GM19463 (cell line): ENCODE data around the gene ENTR1.

ENCODE experiments used
- ATAC-seq: cut with Tn5 transposase; IDR thresholded peaks from one replicate; pipeline ENCODE4 v1.9.1; 2021; ENCODE audit warnings: mild to moderate bottlenecking, moderate library complexity; ENCODE audit not compliant: unreplicated experiment

Gene ENTR1

DNA sequence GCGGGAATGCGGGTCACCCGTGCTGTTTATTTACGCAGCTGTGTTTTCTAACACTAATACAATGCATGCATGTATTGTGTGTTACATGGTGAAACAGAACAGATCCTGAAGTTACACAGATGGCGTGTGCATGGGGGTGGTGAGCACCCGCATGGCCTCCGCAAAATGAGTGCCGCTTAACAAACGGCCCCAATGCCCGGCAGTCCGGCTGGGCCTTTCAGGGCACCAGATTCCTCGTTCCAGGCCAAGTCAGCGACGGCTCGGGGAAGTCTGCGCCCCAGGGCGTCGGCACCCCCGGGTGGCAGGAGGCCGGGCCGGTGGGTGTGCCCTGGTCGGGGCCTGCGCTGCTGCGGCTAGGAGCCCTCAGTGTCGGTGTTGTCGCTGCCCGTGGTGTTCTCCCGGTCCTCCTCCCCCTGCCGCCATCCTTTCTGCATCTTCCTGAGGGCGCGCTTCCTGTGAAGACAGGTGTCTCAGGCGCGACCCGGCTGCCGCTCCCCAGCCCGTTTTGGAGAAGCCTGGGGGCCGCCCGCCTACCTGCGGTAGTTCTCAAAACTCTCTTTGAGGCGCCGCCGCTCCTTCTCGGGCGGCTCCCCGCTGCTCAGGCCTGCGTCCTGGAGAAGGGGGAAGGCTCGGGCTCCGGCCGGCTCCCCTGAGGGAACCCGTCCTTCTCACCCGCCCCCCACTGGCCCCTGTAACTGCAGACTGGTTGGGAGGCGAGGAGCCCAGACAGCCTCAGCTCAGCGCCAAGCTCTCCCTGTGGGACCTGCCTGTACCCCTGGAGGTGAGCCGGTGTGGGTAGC lies 46.3 kb downstream of the ENTR1 start:
- ATAC-seq = no peak

GRCh38 chr9:136363106-136363948 lies 47.1 kb downstream of the ENTR1 start, which contains the start of gene DNLZ:
Gene DNLZ, minus strand, starts transcription at chr9:136363744. Its CDS starts 30 bp downstream, at chr9:136363714.
- ATAC-seq = peak; percentile 83

DNA sequence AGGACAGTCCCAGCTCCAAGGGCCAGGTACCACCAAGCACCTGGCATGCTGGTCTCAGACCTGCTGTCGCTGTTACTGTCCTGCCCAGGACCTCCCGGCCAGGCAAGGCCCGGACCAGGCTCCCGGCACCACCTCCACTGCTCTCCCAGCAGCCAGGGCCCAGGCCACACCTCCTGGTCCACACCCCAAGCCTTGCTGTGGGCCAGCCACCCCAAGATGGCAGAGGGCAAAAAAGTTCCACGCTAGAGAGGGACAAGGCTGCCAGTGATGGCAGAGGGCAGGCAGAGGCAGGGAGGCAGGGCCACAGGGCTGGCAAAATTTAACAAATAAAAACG lies 48.0 kb downstream of the ENTR1 start:
- no peak for ATAC-seq

- ATAC-seq = no peak
Measured at GRCh38 chr9:136361754-136362449, 48.5 kb downstream of the ENTR1 start.

GRCh38 chr9:136361047-136361753 lies 49.2 kb downstream of the ENTR1 start:
- ATAC-seq = no peak

GRCh38 chr9:136359774-136360718 lies 50.4 kb downstream of the ENTR1 start:
- no peak for ATAC-seq

GRCh38 chr9:136358888-136359287 lies 51.5 kb downstream of the ENTR1 start:
- no peak for ATAC-seq

DNA sequence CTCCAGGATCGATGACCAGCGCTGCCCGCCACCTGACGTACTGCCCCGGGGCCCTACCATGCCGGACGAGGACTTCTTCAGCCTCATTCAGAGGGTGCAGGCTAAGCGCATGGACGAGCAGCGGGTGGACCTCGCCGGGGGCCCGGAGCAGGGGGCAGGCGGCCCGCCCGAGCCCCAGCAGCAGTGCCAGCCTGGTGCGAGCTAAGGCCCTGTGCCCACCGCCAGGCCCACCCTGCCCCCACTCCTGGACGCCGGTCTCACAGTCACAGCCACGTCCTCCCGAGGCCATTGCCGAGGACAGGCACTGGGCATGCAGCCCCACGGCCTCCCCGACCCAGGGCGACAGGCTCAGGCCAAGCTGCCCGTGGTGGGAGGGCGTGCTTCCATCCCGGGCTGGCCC lies 52.4 kb downstream of the ENTR1 start:
- ATAC-seq = no peak

- ATAC-seq = no peak
Measured at GRCh38 chr9:136357202-136357725, 53.1 kb downstream of the ENTR1 start.

DNA sequence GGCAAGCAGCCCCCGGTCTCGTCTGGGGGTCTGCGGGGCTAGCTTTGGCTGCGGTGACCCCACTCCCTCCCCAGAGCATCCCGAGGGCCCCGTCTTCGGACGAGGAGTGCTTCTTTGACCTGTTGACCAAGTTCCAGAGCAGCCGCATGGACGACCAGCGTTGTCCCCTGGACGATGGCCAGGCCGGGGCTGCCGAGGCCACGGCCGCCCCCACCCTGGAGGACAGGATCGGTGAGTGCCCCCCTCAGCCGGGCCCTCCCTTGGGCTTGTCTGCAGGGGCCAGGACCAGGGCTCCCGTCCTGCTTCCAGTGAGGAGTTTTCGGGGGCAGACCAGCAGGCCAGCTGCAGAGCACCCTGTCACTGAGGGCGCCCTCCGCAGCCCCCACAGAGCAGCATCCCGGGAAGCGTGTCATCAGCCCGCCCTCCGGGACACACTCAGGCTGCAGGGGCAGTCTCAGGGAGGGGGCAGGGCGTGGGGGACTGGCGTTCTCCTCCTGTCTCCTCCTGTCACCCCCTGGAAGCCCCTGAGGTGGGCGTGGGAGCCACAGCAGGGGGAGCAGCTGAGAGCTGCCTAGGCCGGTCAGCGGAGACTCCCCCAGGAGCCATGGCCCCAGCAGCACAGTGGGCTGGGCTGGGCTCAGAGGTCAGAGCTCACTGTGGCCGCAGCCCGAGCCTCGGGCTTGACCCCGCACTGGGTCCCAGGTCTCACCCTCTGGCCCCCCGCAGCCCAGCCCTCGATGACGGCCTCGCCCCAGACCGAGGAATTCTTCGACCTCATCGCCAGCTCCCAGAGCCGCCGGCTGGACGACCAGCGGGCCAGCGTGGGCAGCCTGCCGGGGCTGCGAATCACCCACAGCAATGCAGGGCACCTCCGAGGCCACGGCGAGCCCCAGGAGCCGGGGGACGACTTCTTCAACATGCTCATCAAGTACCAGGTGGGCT lies 54.5 kb downstream of the ENTR1 start:
- no peak for ATAC-seq

- ATAC-seq = no peak
Measured at GRCh38 chr9:136354592-136355085, 55.8 kb downstream of the ENTR1 start.

GRCh38 chr9:136353757-136354488 lies 56.5 kb downstream of the ENTR1 start:
- no peak for ATAC-seq

DNA sequence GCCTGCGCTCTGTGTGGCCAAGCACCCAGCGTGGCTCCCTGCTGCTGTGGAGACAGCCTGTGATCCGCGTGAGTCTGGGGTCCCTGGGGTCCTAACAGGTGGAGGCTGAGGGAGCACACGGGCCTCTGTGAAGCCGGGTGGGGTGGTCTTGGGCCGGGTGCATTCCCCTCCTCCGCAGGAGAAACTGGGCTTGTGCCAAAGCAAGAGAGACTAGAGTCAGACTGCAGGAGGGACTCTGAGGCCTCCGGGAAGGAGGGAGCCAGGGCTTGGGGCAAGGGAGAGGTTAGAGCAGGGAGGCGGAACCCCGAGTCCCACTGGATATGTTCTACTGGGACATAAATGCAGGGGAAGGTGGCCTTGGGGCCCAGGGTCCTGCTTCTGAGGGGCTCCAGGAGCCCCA lies 57.3 kb downstream of the ENTR1 start:
- no peak for ATAC-seq

GRCh38 chr9:136352682-136353081 lies 57.7 kb downstream of the ENTR1 start:
- ATAC-seq = no peak
